ENCODE data around the gene CCNB2. TPM values are rescaled to one million over a fixed set of nuclear protein-coding genes. Genes with fewer than 3 reads are reported as not detected.

Gene CCNB2
- 1 to 10 TPM in 1 of 2 donors, under 1 TPM in 1; 0.32 to 2.2 TPM for total RNA-seq
- 1 to 10 TPM in 1 of 2 donors, not detected in 1; 1.5 TPM for polyA plus RNA-seq
- long read RNA-seq, donor 1, partial matches to known transcripts, result 0 of 17 reads
- long read RNA-seq, donor 1, other reads (novel, unspliced or antisense), result 16 of 17 reads
- long read RNA-seq, donor 2, partial matches to known transcripts, result 0 of 7 reads
- long read RNA-seq, donor 2, other reads (novel, unspliced or antisense), result 7 of 7 reads

DNA sequence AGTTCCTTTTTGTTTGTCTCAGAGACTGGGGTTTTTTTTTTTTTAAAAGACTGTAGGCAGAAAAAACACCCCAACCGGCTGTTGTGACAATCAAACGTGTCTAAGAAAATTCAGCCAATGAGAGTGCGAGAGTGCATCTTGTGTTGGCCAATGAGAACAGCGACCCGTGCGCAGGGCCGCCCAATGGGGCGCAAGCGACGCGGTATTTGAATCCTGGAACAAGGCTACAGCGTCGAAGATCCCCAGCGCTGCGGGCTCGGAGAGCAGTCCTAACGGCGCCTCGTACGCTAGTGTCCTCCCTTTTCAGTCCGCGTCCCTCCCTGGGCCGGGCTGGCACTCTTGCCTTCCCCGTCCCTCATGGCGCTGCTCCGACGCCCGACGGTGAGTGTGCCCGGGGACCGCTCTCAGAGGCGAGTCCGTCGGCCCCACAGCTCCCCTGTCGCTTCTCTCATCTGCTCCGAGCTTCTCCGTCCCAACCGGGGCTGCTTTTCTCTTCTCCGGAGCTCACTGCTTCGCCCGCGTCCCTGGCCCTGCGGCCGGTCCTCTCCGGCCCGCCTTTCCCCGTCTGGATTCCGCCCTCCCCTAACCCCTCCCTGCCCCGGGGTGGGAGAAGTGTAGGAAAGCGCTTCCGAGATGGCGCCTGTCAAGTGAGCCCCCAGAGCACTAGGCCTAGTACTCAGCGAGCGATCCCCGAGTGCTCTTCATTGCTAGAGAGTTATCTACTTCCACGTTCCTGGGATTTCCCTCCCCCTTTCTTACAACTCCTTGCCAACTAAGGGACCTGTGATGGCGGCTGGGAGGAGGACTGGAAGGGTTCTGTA lies at the start of gene CCNB2:
Gene CCNB2, plus strand, starts transcription at position 235 of the 821 bp plus-strand sequence. Its CDS starts 123 bp downstream, at position 358.
- no peak within 1 kb of the TSS for H3K27ac ChIP-seq (ENCODE audit: low read depth in 1 of 2, low read length in 2 of 2)
- no peaks in the 10 kb centered on the region for H3K4me1 ChIP-seq (ENCODE audit: control insufficient read depth in 1 of 2, insufficient read depth in 2 of 2, low read length in 2 of 2)
- no peaks in the 10 kb centered on the region for H3K36me3 ChIP-seq (ENCODE audit: control insufficient read depth in 1 of 2, insufficient read depth in 2 of 2, low read length in 1 of 2)
- H3K9me3 ChIP-seq (ENCODE audit: control insufficient read depth, low read length), result no peaks in the 10 kb centered on the region
- intact Hi-C loops (cut with DNase I), result loop anchor here in 1 of 2 donors (10.0 kb wide), 1 partner anchor 390 kb away; no protein-coding TSS in a partner anchor
- no peaks in the 10 kb centered on the region for H3K27me3 ChIP-seq (ENCODE audit: control insufficient read depth in 1 of 2, insufficient read depth in 2 of 2, low read length in 1 of 2)
- DNase-seq, result peak; percentile 90 to 94
- ATAC-seq (ENCODE audit: low FRiP score), result peak; percentile 98
- 1% methylated on average over 55 to 57 of the region's 57 CpGs for WGBS, 2 donors
- peak within 1 kb of the TSS; percentile 32 to 77 for H3K4me3 ChIP-seq (ENCODE audit: low read length in 2 of 2)

DNA sequence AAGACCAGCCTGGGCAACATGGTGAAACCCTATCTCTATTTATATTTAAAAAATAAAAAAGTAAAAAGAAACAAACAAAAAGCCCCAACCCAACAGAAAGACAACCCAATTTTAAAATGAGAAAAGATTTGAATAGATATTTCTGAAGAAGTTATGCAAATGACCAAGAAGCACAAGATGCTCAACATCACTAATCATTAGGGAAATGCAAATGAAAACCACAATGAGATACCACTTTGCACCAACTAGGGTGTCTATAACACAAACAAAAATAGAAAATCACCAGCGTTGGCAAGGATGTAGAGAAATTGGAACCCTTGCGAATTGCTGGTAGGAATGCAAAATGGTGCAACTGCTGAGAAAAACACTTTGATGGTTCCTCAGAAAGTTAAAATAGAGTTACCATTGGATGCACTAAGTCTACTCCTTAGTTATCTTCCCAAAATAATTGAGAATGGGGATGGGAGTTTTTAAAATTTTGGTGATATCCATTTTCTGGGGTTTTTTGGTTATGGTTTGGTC lies 45.8 kb upstream of the CCNB2 start:
- Histone ChIP-seq H3K4me3 (ENCODE audit: low read length in 2 of 2) (no peak overlapping the region), H3K36me3 (ENCODE audit: control insufficient read depth in 1 of 2, insufficient read depth in 2 of 2, low read length in 1 of 2) (peaks cover 4 to 7% of the 10 kb centered on the region in 2 donors), H3K9me3 (ENCODE audit: control insufficient read depth, low read length) (no peaks in the 10 kb centered on the region), H3K27ac (ENCODE audit: low read depth in 1 of 2, low read length in 2 of 2) (no peak overlapping the region), H3K4me1 (ENCODE audit: control insufficient read depth in 1 of 2, insufficient read depth in 2 of 2, low read length in 2 of 2) (no peaks in the 10 kb centered on the region), H3K27me3 (ENCODE audit: control insufficient read depth in 1 of 2, insufficient read depth in 2 of 2, low read length in 1 of 2) (no peaks in the 10 kb centered on the region)
- intact Hi-C loops (cut with DNase I), result no loop called here
- WGBS, 2 donors, result 96 to 97% methylated on average over 2 of the region's 2 CpGs
- ATAC-seq (ENCODE audit: low FRiP score) (no peak), DNase-seq (no peak)

DNA sequence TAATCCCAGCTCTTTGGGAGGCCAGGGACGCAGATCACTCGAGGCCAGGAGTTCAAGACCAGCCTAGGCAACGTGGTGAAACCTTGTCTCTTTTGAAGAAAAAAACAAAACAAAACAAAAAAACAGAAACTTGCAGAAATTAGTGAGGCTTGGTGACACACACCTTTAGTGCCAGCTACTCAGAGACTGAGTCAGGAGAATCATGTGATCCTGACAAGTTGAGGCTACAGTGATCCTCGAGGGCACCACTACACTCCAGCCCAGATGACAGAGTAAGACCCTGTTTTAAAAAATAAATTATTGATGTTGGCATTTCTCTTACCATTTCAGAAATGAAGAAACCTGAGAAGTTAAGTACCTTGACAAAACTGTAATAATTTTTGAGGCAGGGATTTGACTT lies 44.6 kb upstream of the CCNB2 start:
- DNase-seq (no peak), ATAC-seq (ENCODE audit: low FRiP score) (no peak)
- no peaks in the 10 kb centered on the region for H3K27me3 ChIP-seq (ENCODE audit: control insufficient read depth in 1 of 2, insufficient read depth in 2 of 2, low read length in 1 of 2)
- no peak overlapping the region for H3K27ac ChIP-seq (ENCODE audit: low read depth in 1 of 2, low read length in 2 of 2)
- WGBS, 2 donors, result 89 to 91% methylated on average over 4 of the region's 4 CpGs
- no peaks in the 10 kb centered on the region for H3K4me1 ChIP-seq (ENCODE audit: control insufficient read depth in 1 of 2, insufficient read depth in 2 of 2, low read length in 2 of 2)
- intact Hi-C loops (cut with DNase I), result no loop called here
- no peak overlapping the region for H3K4me3 ChIP-seq (ENCODE audit: low read length in 2 of 2)
- H3K36me3 ChIP-seq (ENCODE audit: control insufficient read depth in 1 of 2, insufficient read depth in 2 of 2, low read length in 1 of 2), result peaks cover 4 to 7% of the 10 kb centered on the region in 2 donors
- H3K9me3 ChIP-seq (ENCODE audit: control insufficient read depth, low read length), result no peaks in the 10 kb centered on the region

DNA sequence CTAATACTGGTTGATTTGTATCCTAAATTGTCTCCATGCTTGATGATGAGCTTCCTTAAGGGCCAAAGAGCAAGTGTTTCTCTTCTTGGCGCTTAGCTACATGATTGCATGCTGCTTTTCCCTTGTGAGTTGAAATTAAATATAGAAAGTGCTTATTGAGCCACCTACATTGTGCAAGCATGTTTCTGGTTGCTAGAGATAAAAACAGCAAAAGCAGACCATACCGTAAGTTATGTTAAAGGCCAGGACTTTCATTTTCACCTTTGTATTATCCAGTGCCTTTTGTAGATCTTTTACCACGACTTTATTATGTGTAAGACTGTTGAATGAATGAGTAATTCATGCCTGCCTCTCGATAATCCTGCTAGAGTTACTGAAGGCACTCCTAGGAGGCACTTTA lies 41.9 kb upstream of the CCNB2 start:
- WGBS, 2 donors, result 83% methylated on average over 4 of the region's 4 CpGs
- H3K4me1 ChIP-seq (ENCODE audit: control insufficient read depth in 1 of 2, insufficient read depth in 2 of 2, low read length in 2 of 2), result no peaks in the 10 kb centered on the region
- H3K9me3 ChIP-seq (ENCODE audit: control insufficient read depth, low read length), result no peaks in the 10 kb centered on the region
- ATAC-seq (ENCODE audit: low FRiP score), result no peak
- DNase-seq, result no peak
- H3K27ac ChIP-seq (ENCODE audit: low read depth in 1 of 2, low read length in 2 of 2), result no peak overlapping the region
- peaks cover 7% of the 10 kb centered on the region in 2 donors for H3K36me3 ChIP-seq (ENCODE audit: control insufficient read depth in 1 of 2, insufficient read depth in 2 of 2, low read length in 1 of 2)
- intact Hi-C loops (cut with DNase I), result no loop called here
- no peak overlapping the region for H3K4me3 ChIP-seq (ENCODE audit: low read length in 2 of 2)
- H3K27me3 ChIP-seq (ENCODE audit: control insufficient read depth in 1 of 2, insufficient read depth in 2 of 2, low read length in 1 of 2), result no peaks in the 10 kb centered on the region

DNA sequence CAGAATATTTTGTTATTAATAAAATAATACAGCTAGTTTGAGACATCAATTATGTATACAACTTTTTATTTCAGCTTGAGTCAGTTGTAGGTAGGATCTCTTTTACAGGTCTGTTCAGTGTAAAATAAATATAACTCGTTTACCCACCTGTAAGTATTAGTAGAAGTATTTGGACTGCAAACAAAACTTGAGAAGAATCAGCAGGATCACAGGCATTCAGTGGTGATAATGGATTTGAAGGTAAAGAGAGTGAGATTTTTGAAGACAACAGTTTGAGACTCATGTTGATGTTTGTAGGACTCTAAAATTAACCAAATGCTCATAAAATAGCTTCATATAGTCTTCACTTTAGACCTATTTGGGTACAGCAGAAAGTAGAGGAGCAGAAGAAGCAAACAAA lies 35.5 kb upstream of the CCNB2 start:
- intact Hi-C loops (cut with DNase I), result no loop called here
- DNase-seq (no peak), ATAC-seq (ENCODE audit: low FRiP score) (no peak)
- Histone ChIP-seq H3K4me3 (ENCODE audit: low read length in 2 of 2) (no peak overlapping the region), H3K4me1 (ENCODE audit: control insufficient read depth in 1 of 2, insufficient read depth in 2 of 2, low read length in 2 of 2) (no peaks in the 10 kb centered on the region), H3K27ac (ENCODE audit: low read depth in 1 of 2, low read length in 2 of 2) (no peak overlapping the region), H3K27me3 (ENCODE audit: control insufficient read depth in 1 of 2, insufficient read depth in 2 of 2, low read length in 1 of 2) (no peaks in the 10 kb centered on the region), H3K36me3 (ENCODE audit: control insufficient read depth in 1 of 2, insufficient read depth in 2 of 2, low read length in 1 of 2) (peaks cover 4 to 8% of the 10 kb centered on the region in 2 donors), H3K9me3 (ENCODE audit: control insufficient read depth, low read length) (no peaks in the 10 kb centered on the region)
- WGBS, 2 donors, result 83 to 89% methylated on average over 1 of the region's 1 CpG

DNA sequence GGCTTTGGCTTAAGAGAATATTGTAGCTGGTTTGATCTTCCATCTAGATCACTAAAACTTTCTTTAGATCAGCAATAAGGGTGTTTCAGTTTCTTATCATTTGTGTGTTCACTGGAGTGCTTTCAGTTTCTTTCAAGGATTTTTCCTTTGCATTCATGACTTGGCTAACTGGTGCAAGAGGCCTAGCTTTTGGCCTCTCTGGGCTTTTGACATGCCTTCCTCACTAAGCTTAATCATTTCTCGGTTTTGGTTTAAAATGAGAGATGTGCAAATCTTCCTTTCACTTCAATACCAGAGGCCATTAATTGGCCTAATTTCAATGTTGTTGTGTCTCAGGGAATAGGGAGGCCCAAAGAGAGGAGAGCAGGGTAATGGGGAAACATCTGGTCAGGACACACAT lies 30.3 kb upstream of the CCNB2 start:
- WGBS, 2 donors, result 98 to 100% methylated on average over 1 of the region's 1 CpG

DNA sequence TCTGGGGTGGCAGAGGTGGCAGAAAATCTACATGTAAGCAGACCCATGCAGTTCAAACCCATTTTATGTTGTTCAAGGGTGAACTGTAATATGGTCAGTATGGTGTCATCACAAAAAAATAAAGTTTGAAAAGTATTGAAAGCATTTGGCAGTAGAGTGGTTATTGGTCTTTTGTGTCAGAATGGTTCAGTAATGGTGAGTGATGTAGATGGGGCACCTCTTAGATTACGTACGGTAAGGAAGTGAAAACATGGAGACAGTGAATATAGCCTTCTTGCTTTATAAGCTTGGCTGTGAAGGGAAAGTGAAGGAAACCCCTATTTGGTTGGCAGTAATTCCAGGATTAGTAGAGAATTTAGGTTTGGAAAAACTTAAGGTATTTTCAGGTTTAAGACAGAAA lies 17.2 kb upstream of the CCNB2 start:
- Histone ChIP-seq H3K4me1 (ENCODE audit: control insufficient read depth in 1 of 2, insufficient read depth in 2 of 2, low read length in 2 of 2) (no peaks in the 10 kb centered on the region), H3K36me3 (ENCODE audit: control insufficient read depth in 1 of 2, insufficient read depth in 2 of 2, low read length in 1 of 2) (peaks cover 5 to 11% of the 10 kb centered on the region in 2 donors), H3K9me3 (ENCODE audit: control insufficient read depth, low read length) (no peaks in the 10 kb centered on the region), H3K27ac (ENCODE audit: low read depth in 1 of 2, low read length in 2 of 2) (no peak overlapping the region), H3K4me3 (ENCODE audit: low read length in 2 of 2) (no peak overlapping the region), H3K27me3 (ENCODE audit: control insufficient read depth in 1 of 2, insufficient read depth in 2 of 2, low read length in 1 of 2) (no peaks in the 10 kb centered on the region)
- 91 to 94% methylated on average over 2 of the region's 2 CpGs for WGBS, 2 donors
- DNase-seq (no peak), ATAC-seq (ENCODE audit: low FRiP score) (no peak)
- intact Hi-C loops (cut with DNase I), result no loop called here

More for the DNA sequence above, 30.3 kb upstream of the CCNB2 start:
- Histone ChIP-seq H3K4me3 (ENCODE audit: low read length in 2 of 2) (no peak overlapping the region), H3K4me1 (ENCODE audit: control insufficient read depth in 1 of 2, insufficient read depth in 2 of 2, low read length in 2 of 2) (no peaks in the 10 kb centered on the region), H3K9me3 (ENCODE audit: control insufficient read depth, low read length) (no peaks in the 10 kb centered on the region), H3K27me3 (ENCODE audit: control insufficient read depth in 1 of 2, insufficient read depth in 2 of 2, low read length in 1 of 2) (no peaks in the 10 kb centered on the region), H3K36me3 (ENCODE audit: control insufficient read depth in 1 of 2, insufficient read depth in 2 of 2, low read length in 1 of 2) (peaks cover 2 to 8% of the 10 kb centered on the region in 2 donors), H3K27ac (ENCODE audit: low read depth in 1 of 2, low read length in 2 of 2) (no peak overlapping the region)
- ATAC-seq (ENCODE audit: low FRiP score) (no peak), DNase-seq (no peak)
- intact Hi-C loops (cut with DNase I), result no loop called here

DNA sequence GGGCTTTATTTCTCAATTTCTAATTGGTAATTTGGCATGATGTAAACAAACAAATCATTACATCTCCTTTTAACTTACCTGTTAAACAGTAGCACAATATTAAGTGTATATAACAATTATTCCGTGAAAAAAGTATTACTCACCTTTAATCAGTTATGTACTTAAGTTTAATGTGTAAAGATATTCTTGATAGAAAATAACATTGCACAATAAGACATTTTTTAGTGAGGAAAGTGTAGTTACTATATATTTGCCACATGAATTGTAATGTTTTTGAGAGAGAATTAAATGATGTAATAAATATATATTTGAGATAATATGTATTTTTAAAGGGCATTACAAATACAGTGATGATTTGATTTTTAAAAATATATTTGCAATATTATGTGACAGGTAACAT lies 10.9 kb upstream of the CCNB2 start:
- WGBS, 2 donors, result 92 to 96% methylated on average over 1 of the region's 1 CpG
- H3K9me3 ChIP-seq (ENCODE audit: control insufficient read depth, low read length), result no peaks in the 10 kb centered on the region
- DNase-seq (no peak), ATAC-seq (ENCODE audit: low FRiP score) (no peak)
- peaks cover 3 to 10% of the 10 kb centered on the region in 2 donors for H3K36me3 ChIP-seq (ENCODE audit: control insufficient read depth in 1 of 2, insufficient read depth in 2 of 2, low read length in 1 of 2)
- intact Hi-C loops (cut with DNase I), result no loop called here
- H3K4me3 ChIP-seq (ENCODE audit: low read length in 2 of 2), result no peak overlapping the region
- no peaks in the 10 kb centered on the region for H3K27me3 ChIP-seq (ENCODE audit: control insufficient read depth in 1 of 2, insufficient read depth in 2 of 2, low read length in 1 of 2)
- H3K27ac ChIP-seq (ENCODE audit: low read depth in 1 of 2, low read length in 2 of 2), result no peak overlapping the region
- no peaks in the 10 kb centered on the region for H3K4me1 ChIP-seq (ENCODE audit: control insufficient read depth in 1 of 2, insufficient read depth in 2 of 2, low read length in 2 of 2)
